Measurements from ENCODE around the gene TMEFF2. TPM values are rescaled to one million over a fixed set of nuclear protein-coding genes. Genes with fewer than 3 reads are reported as not detected.

The TMEFF2 gene
- not detected for total RNA-seq
- long read RNA-seq, partial matches to known transcripts, result 0 of 18 reads
- long read RNA-seq, other reads (novel, unspliced or antisense), result 18 of 18 reads

GRCh38 chr2:192194866-192195547 lies at the start of gene TMEFF2:
TSS of gene TMEFF2 (minus strand) at chr2:192194933. CDS start at chr2:192194524, 409 bp downstream.
- intact Hi-C loops (cut with DNase I), result no loop called here
- peak; percentile 75 for DNase-seq (ENCODE audit: low spot score)

- intact Hi-C loops (cut with DNase I), result no loop called here
These were observed 48.8 kb upstream of the TMEFF2 start for GRCh38 chr2:192243488-192243887.

GRCh38 chr2:192236136-192236535 lies 41.4 kb upstream of the TMEFF2 start:
- DNase-seq (ENCODE audit: low spot score), result no peak
- intact Hi-C loops (cut with DNase I), result no loop called here

More at GRCh38 chr2:192243488-192243887, 48.8 kb upstream of the TMEFF2 start:
- DNase-seq (ENCODE audit: low spot score), result no peak

GRCh38 chr2:192230889-192231453 lies 36.2 kb upstream of the TMEFF2 start:
- intact Hi-C loops (cut with DNase I), result no loop called here
- DNase-seq (ENCODE audit: low spot score), result no peak

- DNase-seq (ENCODE audit: low spot score), result no peak
- intact Hi-C loops (cut with DNase I), result no loop called here
These were observed 34.0 kb upstream of the TMEFF2 start for GRCh38 chr2:192228685-192229084.

GRCh38 chr2:192218970-192219369 lies 24.2 kb upstream of the TMEFF2 start:
- no peak for DNase-seq (ENCODE audit: low spot score)
- intact Hi-C loops (cut with DNase I), result no loop called here

- intact Hi-C loops (cut with DNase I), result no loop called here
- DNase-seq (ENCODE audit: low spot score), result no peak
These were observed 23.6 kb upstream of the TMEFF2 start for GRCh38 chr2:192218377-192218776.

- intact Hi-C loops (cut with DNase I), result no loop called here
- no peak for DNase-seq (ENCODE audit: low spot score)
These were observed 21.6 kb upstream of the TMEFF2 start for GRCh38 chr2:192216336-192216735.

GRCh38 chr2:192215096-192215877 lies 20.6 kb upstream of the TMEFF2 start:
- no peak for DNase-seq (ENCODE audit: low spot score)
- intact Hi-C loops (cut with DNase I), result no loop called here

GRCh38 chr2:192208848-192209247 lies 14.1 kb upstream of the TMEFF2 start:
- no peak for DNase-seq (ENCODE audit: low spot score)
- intact Hi-C loops (cut with DNase I), result no loop called here

- intact Hi-C loops (cut with DNase I), result no loop called here
- no peak for DNase-seq (ENCODE audit: low spot score)
These were observed 11.7 kb upstream of the TMEFF2 start for GRCh38 chr2:192206399-192206798.

GRCh38 chr2:192203876-192204275 lies 9.1 kb upstream of the TMEFF2 start:
- no peak for DNase-seq (ENCODE audit: low spot score)
- intact Hi-C loops (cut with DNase I), result no loop called here

- no peak for DNase-seq (ENCODE audit: low spot score)
- intact Hi-C loops (cut with DNase I), result no loop called here
These were observed 7.6 kb upstream of the TMEFF2 start for GRCh38 chr2:192202373-192202772.

GRCh38 chr2:192201116-192201515 lies 6.4 kb upstream of the TMEFF2 start:
- intact Hi-C loops (cut with DNase I), result no loop called here
- no peak for DNase-seq (ENCODE audit: low spot score)

GRCh38 chr2:192197357-192197756 lies 2.6 kb upstream of the TMEFF2 start:
- intact Hi-C loops (cut with DNase I), result no loop called here
- DNase-seq (ENCODE audit: low spot score), result no peak

- DNase-seq (ENCODE audit: low spot score), result no peak
- intact Hi-C loops (cut with DNase I), result no loop called here
These were observed 1.9 kb upstream of the TMEFF2 start for GRCh38 chr2:192196421-192197194.

GRCh38 chr2:192195548-192196418 lies 1.1 kb upstream of the TMEFF2 start:
- DNase-seq (ENCODE audit: low spot score), result peak; percentile 58
- intact Hi-C loops (cut with DNase I), result no loop called here

GRCh38 chr2:192194265-192194865 lies 368 bp downstream of the TMEFF2 start:
- intact Hi-C loops (cut with DNase I), result no loop called here
- DNase-seq (ENCODE audit: low spot score), result no peak

GRCh38 chr2:192190474-192190873 lies 4.3 kb downstream of the TMEFF2 start:
- DNase-seq (ENCODE audit: low spot score), result no peak
- intact Hi-C loops (cut with DNase I), result no loop called here

Data from cardiac septum (tissue), 1 donor.